GM12878 (cell line): Measurements from ENCODE around the gene PLA2G4C. TPM values are rescaled to one million over a fixed set of nuclear protein-coding genes. Genes with fewer than 3 reads are reported as not detected.

Source experiments
- ATAC-seq: fragments of 200-7000 bp; cut with Tn5 transposase; 3 replicates; pipeline ENCODE4 v1.9.1; 2020; ENCODE audit warnings: mild to moderate bottlenecking, moderate library complexity
- BruUV-seq: library from RNA; stranded (reverse); fragments of 400-500 nt; replicated peaks from 2 replicates; lab custom pipeline; 2021; lab: Mats Ljungman, UMichigan
- CTCF ChIA-PET: fragments of 300-600 bp; sonication (Branson Sonifier 250); formaldehyde crosslinking; extraction: SDS; loops from one replicate; lab custom pipeline; 2021; ENCODE audit warnings: inconsistent platforms; lab: Yijun Ruan, JAX
- POLR2A ChIA-PET: fragments of 350-600 bp; formaldehyde crosslinking; extraction: SDS; loops from one replicate; lab custom pipeline; 2021; ENCODE audit warnings: inconsistent platforms; lab: Charles Lee
- RAD21 ChIA-PET: fragments of 300-600 bp; sonication (Branson Sonifier 250); formaldehyde crosslinking; loops from one replicate; lab custom pipeline; 2023; ENCODE audit warnings: antibody characterized with exemption; ENCODE audit not compliant: unreplicated experiment; lab: Charles Lee
- SMC1A ChIA-PET: fragments of 300-600 bp; sonication (Branson Sonifier 250); formaldehyde crosslinking; loops from one replicate; lab custom pipeline; 2023; ENCODE audit not compliant: unreplicated experiment, uncharacterized antibody; lab: Charles Lee
- DNase-seq: peaks from one replicate; pipeline ENCODE4 v3.0.0-alpha.2; 2011; ENCODE audit warnings: low read depth, low spot score
- FAIRE-seq: peaks from 3 replicates; lab custom pipeline; 2011; peaks lifted over from hg19 to GRCh38; lab: Jason Lieb, UNC
- H2AFZ ChIP-seq: 2 replicates; pipeline ENCODE4 v1.6.0; 2011; ENCODE audit warnings: low read depth, low read length, control low read depth; ENCODE audit not compliant: control insufficient read depth
- H3K27ac ChIP-seq: 2 replicates; pipeline ENCODE4 v1.5.1; 2011; ENCODE audit warnings: control low read depth; ENCODE audit not compliant: control insufficient read depth, insufficient read depth
- H3K27me3 ChIP-seq, 2 experiments: replicated peaks in 1 of 2; 2 replicates each; pipeline versions ENCODE4 v1.6.0 to v1.6.1; 2011; ENCODE audit warnings: low read length in 1 of 2; ENCODE audit not compliant: control insufficient read depth in 2 of 2, insufficient read depth in 2 of 2
- H3K36me3 ChIP-seq, 2 experiments: 2 replicates each; pipeline ENCODE4 v1.5.1; 2011; ENCODE audit warnings: low read length in 1 of 2; ENCODE audit not compliant: control insufficient read depth in 2 of 2, insufficient read depth in 2 of 2
- H3K4me1 ChIP-seq: 2 replicates; pipeline ENCODE4 v1.6.1; 2011; ENCODE audit warnings: mild to moderate bottlenecking, low read length, moderate library complexity, mixed read lengths; ENCODE audit not compliant: control insufficient read depth, insufficient read depth
- H3K4me2 ChIP-seq: 2 replicates; pipeline ENCODE4 v1.6.0; 2011; ENCODE audit warnings: control low read depth; ENCODE audit not compliant: control insufficient read depth, insufficient read depth
- H3K4me3 ChIP-seq: fragments of 200-600 bp; sonication (generic); 2 replicates; pipeline ENCODE4 v1.5.1; 2016
- H3K79me2 ChIP-seq: 2 replicates; pipeline ENCODE4 v1.6.0; 2011; ENCODE audit warnings: low read length; ENCODE audit not compliant: control insufficient read depth, insufficient read depth
- H3K9ac ChIP-seq: 2 replicates; pipeline ENCODE4 v1.8.0; 2011; ENCODE audit warnings: low read length, control low read depth, mixed read lengths; ENCODE audit not compliant: control insufficient read depth, insufficient read depth
- H3K9me3 ChIP-seq: replicated peaks from 3 replicates; pipeline ENCODE4 v1.5.1; 2011; ENCODE audit warnings: mild to moderate bottlenecking, low read length; ENCODE audit not compliant: control insufficient read depth, insufficient read depth
- H4K20me1 ChIP-seq: 2 replicates; pipeline ENCODE4 v1.6.0; 2011; ENCODE audit not compliant: control insufficient read depth, insufficient read depth
- ATF3 ChIP-seq: IDR thresholded peaks from 2 replicates; pipeline ENCODE4 v1.6.1; 2011; ENCODE audit warnings: low read depth, mild to moderate bottlenecking, low read length, moderate library complexity, borderline replicate concordance; ENCODE audit errors: extremely low read depth
- ATF7 ChIP-seq: fragments of 450-650 bp; IDR thresholded peaks from 2 replicates; pipeline ENCODE4 v1.6.1; 2016; ENCODE audit warnings: low read depth, mild to moderate bottlenecking
- BACH1 ChIP-seq: fragments of 450-650 bp; IDR thresholded peaks from 2 replicates; pipeline ENCODE4 v1.6.1; 2017; ENCODE audit warnings: mild to moderate bottlenecking, borderline replicate concordance
- BMI1 ChIP-seq: fragments of 450-650 bp; IDR thresholded peaks from 2 replicates; pipeline ENCODE4 v1.6.1; 2016; ENCODE audit warnings: mild to moderate bottlenecking, moderate library complexity, borderline replicate concordance
- CEBPB ChIP-seq, 2 experiments: fragments of 150-350 bp in 1 of 2; IDR thresholded peaks; 2 replicates each; pipeline ENCODE4 v1.6.1; 2012 to 2014; ENCODE audit warnings: low read depth in 2 of 2, low read length in 2 of 2, borderline replicate concordance in 1 of 2, inconsistent platforms in 1 of 2
- CHD1 ChIP-seq: IDR thresholded peaks from 2 replicates; pipeline ENCODE4 v1.6.1; 2012; ENCODE audit warnings: low read depth, low read length, improper control_type of control experiment
- ETV6 ChIP-seq, 2 experiments: fragments of 450-650 bp in 1 of 2; IDR thresholded peaks in 1 of 2; conservative IDR thresholded peaks in 1 of 2; 2 replicates each; pipeline ENCODE4 v1.6.1; 2014; ENCODE audit warnings: antibody characterized with exemption in 1 of 2, borderline replicate concordance in 1 of 2, low read depth in 1 of 2, mild to moderate bottlenecking in 1 of 2, moderate library complexity in 1 of 2
- GABPA ChIP-seq: IDR thresholded peaks from 2 replicates; pipeline ENCODE4 v1.6.1; 2014; ENCODE audit warnings: antibody characterized with exemption, low read depth, mild to moderate bottlenecking, inconsistent platforms
- HCFC1 ChIP-seq: fragments of 150-350 bp; IDR thresholded peaks from 2 replicates; pipeline ENCODE4 v1.6.1; 2014; ENCODE audit warnings: low read length
- PAX8 ChIP-seq: fragments of 450-650 bp; IDR thresholded peaks from 2 replicates; pipeline ENCODE4 v1.6.1; 2017; ENCODE audit warnings: mild to moderate bottlenecking, moderate library complexity
- TAF1 ChIP-seq: IDR thresholded peaks from 2 replicates; pipeline ENCODE4 v1.6.1; 2011; ENCODE audit warnings: mild to moderate bottlenecking, low read depth, low read length, borderline replicate concordance
- WGBS: methylation state at CpG from one replicate; pipeline ENCODE4 v1.1.6; 2016; ENCODE audit warnings: low lambda C conversion rate; ENCODE audit not compliant: insufficient replicate concordance, insufficient coverage; ENCODE audit errors: missing lambda C conversion rate; 5-methylcytosine and 5-hydroxymethylcytosine counted together
- in situ Hi-C: fragments of 300-500 bp; cut with MboI; formaldehyde crosslinking; loops from 9 replicates; pipeline ENCODE4 v1.14.3; 2018; ENCODE audit warnings: mixed read lengths
- intact Hi-C: fragments of 100-400 bp; cut with micrococcal nuclease; formaldehyde crosslinking; loops from one replicate; pipeline ENCODE4 v1.14.2; 2022; ENCODE audit not compliant: unreplicated experiment
- polyA plus RNA-seq, 11 experiments: library from polyadenylated mRNA; depleted of rRNA in 4 of 11; unstranded in 6 of 11; stranded (reverse) in 5 of 11; fragments of >200 nt; fragmentation: Nextera tagmentation in 4 of 11; fragmentation: Illumina TruSeq in 1 of 11; extraction: Ambion mirVana in 4 of 11; extraction: Trizol in 1 of 11; gene quantifications; 1 replicate in 1 of 11; 2 replicates in 10 of 11; pipeline versions ENCODE4 v1.2.1 to v1.2.3, GENCODE V29; 2011 to 2016; ENCODE audit warnings: inconsistent platforms in 2 of 11, missing spikeins in 2 of 11, low read depth in 1 of 11
- total RNA-seq, 4 experiments: library from RNA; depleted of rRNA in 3 of 4; stranded (reverse); fragments of >200 nt in 3 of 4; fragmentation: Illumina TruSeq in 1 of 4; extraction: Trizol in 1 of 4; gene quantifications; 2 replicates each; pipeline versions ENCODE4 v1.2.1 to v1.2.3, GENCODE V29; 2013 to 2021
- TF ChIP-seq, protein P1 (sequence below): fragments of 450-650 bp; IDR thresholded peaks from 2 replicates; pipeline ENCODE4 v1.6.1; 2018; ENCODE audit warnings: mild to moderate bottlenecking, low read depth, moderate library complexity; ENCODE audit not compliant: partially characterized antibody
- TF ChIP-seq, protein P2 (sequence below): IDR thresholded peaks from 2 replicates; pipeline ENCODE4 v1.6.1; 2011; ENCODE audit warnings: borderline replicate concordance, low read depth, mild to moderate bottlenecking, moderate library complexity, low read length; ENCODE audit not compliant: insufficient read depth, poor library complexity, severe bottlenecking

The PLA2G4C gene
- total and polyA plus RNA-seq, 10 of the 15 experiments (the other 5 are each of a cell fraction or from before 2014, with no cell fraction given): 0.53 to 3.6 (median 1.1) TPM

DNA sequence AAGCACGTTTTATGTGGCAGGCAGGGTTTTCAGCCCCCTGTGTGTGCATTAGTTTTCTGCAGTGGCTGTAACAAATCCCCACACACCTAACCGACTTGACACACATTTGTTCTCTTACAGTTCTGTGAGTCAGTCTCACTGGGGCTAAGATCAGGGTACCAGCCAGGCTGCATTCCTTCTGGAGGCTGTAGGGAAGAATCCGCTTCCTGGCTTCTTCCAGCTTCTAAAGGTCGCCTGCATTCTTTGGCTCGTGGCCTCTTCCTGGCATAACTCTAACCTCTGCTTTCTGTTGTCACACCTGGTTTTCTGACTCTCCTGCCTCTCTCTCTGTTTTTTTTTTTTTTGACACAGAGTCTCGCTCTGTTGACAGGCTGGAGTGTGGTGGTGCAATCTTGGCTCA lies 109.8 kb downstream of the PLA2G4C start:
- DNase-seq: no peak
- in situ Hi-C loops: no loop called here
- no peak overlapping the region for H3K4me2 ChIP-seq
- no peaks in the 10 kb centered on the region for H3K36me3 ChIP-seq
- H3K79me2 ChIP-seq: no peaks in the 10 kb centered on the region
- no TSS peak for BruUV-seq
- no peaks in the 10 kb centered on the region for H4K20me1 ChIP-seq
- no peak overlapping the region for H3K9ac ChIP-seq
- CTCF ChIA-PET: interaction anchor here (0.6 kb wide), 1 partner anchor 25 kb away, joined by 3 read pairs; no protein-coding TSS in a partner anchor
- FAIRE-seq: no peak
- no peak overlapping the region for H2AFZ ChIP-seq
- no peaks in the 10 kb centered on the region for H3K27me3 ChIP-seq
- H3K4me1 ChIP-seq: no peaks in the 10 kb centered on the region
- no peak overlapping the region for H3K4me3 ChIP-seq
- intact Hi-C loops: no loop called here
- H3K9me3 ChIP-seq: no peaks in the 10 kb centered on the region
- RAD21 ChIA-PET: no interaction called here
- ATAC-seq: no peak
- POLR2A ChIA-PET: interaction anchor here (0.7 kb wide), 1 partner anchor 37 kb away, joined by 4 read pairs; no protein-coding TSS in a partner anchor
- WGBS: 5% methylated on average over 6 of the region's 6 CpGs
- SMC1A ChIA-PET: interaction anchor here (0.9 kb wide), 1 partner anchor 18 kb away, joined by 3 read pairs; no protein-coding TSS in a partner anchor
- no peak for TF ChIP-seq ATF3
- no peak for TF ChIP-seq CEBPB (IDR thresholded peaks at IDR 0.05; ENCODE audit: borderline replicate concordance in 1 of 2, low read depth in 2 of 2, low read length in 2 of 2)
- no peak for TF ChIP-seq GABPA
- no peak for TF ChIP-seq ATF7
- H3K27ac ChIP-seq: no peak overlapping the region

- POLR2A ChIA-PET: no interaction called here
- H3K36me3 ChIP-seq: no peaks in the 10 kb centered on the region
- FAIRE-seq: no peak
- no peak overlapping the region for H3K4me2 ChIP-seq
- H4K20me1 ChIP-seq: no peaks in the 10 kb centered on the region
- in situ Hi-C loops: no loop called here
- no peaks in the 10 kb centered on the region for H3K4me1 ChIP-seq
- H3K79me2 ChIP-seq: no peaks in the 10 kb centered on the region
- WGBS: 71% methylated on average over 6 of the region's 6 CpGs
- no peaks in the 10 kb centered on the region for H3K27me3 ChIP-seq
- no peak overlapping the region for H3K4me3 ChIP-seq
- CTCF ChIA-PET: no interaction called here
- intact Hi-C loops: no loop called here
- H2AFZ ChIP-seq: no peak overlapping the region
- no peak overlapping the region for H3K27ac ChIP-seq
- H3K9ac ChIP-seq: no peak overlapping the region
- no peak for DNase-seq
- H3K9me3 ChIP-seq: no peaks in the 10 kb centered on the region
- SMC1A ChIA-PET: no interaction called here
- RAD21 ChIA-PET: no interaction called here
- no TSS peak for BruUV-seq
- no peak for ATAC-seq
- TF ChIP-seq, protein P1, sequence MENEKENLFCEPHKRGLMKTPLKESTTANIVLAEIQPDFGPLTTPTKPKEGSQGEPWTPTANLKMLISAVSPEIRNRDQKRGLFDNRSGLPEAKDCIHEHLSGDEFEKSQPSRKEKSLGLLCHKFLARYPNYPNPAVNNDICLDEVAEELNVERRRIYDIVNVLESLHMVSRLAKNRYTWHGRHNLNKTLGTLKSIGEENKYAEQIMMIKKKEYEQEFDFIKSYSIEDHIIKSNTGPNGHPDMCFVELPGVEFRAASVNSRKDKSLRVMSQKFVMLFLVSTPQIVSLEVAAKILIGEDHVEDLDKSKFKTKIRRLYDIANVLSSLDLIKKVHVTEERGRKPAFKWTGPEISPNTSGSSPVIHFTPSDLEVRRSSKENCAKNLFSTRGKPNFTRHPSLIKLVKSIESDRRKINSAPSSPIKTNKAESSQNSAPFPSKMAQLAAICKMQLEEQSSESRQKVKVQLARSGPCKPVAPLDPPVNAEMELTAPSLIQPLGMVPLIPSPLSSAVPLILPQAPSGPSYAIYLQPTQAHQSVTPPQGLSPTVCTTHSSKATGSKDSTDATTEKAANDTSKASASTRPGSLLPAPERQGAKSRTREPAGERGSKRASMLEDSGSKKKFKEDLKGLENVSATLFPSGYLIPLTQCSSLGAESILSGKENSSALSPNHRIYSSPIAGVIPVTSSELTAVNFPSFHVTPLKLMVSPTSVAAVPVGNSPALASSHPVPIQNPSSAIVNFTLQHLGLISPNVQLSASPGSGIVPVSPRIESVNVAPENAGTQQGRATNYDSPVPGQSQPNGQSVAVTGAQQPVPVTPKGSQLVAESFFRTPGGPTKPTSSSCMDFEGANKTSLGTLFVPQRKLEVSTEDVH: no peak
- TF ChIP-seq HCFC1: no peak
- TF ChIP-seq CHD1: no peak
- TF ChIP-seq BMI1: no peak
- no peak for TF ChIP-seq PAX8
- TF ChIP-seq, protein P2, sequence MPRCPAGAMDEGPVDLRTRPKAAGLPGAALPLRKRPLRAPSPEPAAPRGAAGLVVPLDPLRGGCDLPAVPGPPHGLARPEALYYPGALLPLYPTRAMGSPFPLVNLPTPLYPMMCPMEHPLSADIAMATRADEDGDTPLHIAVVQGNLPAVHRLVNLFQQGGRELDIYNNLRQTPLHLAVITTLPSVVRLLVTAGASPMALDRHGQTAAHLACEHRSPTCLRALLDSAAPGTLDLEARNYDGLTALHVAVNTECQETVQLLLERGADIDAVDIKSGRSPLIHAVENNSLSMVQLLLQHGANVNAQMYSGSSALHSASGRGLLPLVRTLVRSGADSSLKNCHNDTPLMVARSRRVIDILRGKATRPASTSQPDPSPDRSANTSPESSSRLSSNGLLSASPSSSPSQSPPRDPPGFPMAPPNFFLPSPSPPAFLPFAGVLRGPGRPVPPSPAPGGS: no peak
- no peak for TF ChIP-seq BACH1
- no peak for TF ChIP-seq TAF1
- TF ChIP-seq ETV6 (conservative IDR thresholded peaks at IDR 0.05 in 1 of 2, IDR thresholded peaks at IDR 0.05 in 1 of 2; ENCODE audit: borderline replicate concordance in 1 of 2, low read depth in 1 of 2): no peak
These were observed 111.8 kb downstream of the PLA2G4C start for GRCh38 chr19:47998800-47999199.
